ENCODE measurements around the gene SCNM1. TPM values are rescaled to one million over a fixed set of nuclear protein-coding genes. Genes with fewer than 3 reads are reported as not detected.

Gene SCNM1
- polyA plus RNA-seq, 1 donor from 2014 or later: 106 TPM

DNA sequence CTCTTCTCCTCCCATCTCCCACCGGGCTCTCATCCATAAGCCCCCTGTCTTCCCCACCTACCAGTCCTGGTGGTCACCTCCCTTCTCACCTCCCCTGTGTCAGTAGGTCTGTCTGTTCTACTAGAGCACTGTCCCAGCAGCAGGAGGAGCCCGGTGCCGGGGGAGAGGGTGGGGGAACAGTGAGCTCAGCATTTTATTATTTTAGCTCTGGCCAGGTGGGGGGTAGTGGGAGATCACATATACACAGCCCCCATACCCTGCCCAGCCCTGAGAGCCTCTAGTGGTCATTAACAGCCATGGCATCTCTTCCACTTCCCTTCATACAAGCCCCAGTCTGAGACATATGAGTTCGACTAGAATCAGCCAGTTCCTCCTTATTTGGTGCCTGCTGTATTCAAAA is 9.9 kb downstream of the SCNM1 start, which contains the start of gene TMOD4:
TMOD4 (minus strand) TSS at position 119 of the 400 bp plus-strand sequence. CDS start 1,106 bp downstream, outside the sequence.
- H2AFZ ChIP-seq (ENCODE audit: low read depth, low read length): no peak within 1 kb of the TSS
- H3K9me2 ChIP-seq (ENCODE audit: insufficient read depth, low read length): no peaks in the 10 kb centered on the region
- no peaks in the 10 kb centered on the region for H3K36me3 ChIP-seq (ENCODE audit: insufficient read depth, low read length)
- no peaks in the 10 kb centered on the region for H3K9me3 ChIP-seq (ENCODE audit: low read length)
- no peaks in the 10 kb centered on the region for H3F3A ChIP-seq (ENCODE audit: insufficient read depth, low read length, poor library complexity, severe bottlenecking)
- H3K27me3 ChIP-seq (ENCODE audit: insufficient read depth, low read depth, low read length): no peaks in the 10 kb centered on the region
- H3K79me2 ChIP-seq (replicated peaks; ENCODE audit: insufficient read depth, low read length): no peaks in the 10 kb centered on the region
- H3K9ac ChIP-seq (ENCODE audit: low read length): no peak within 1 kb of the TSS
- H3K4me3 ChIP-seq (ENCODE audit: low read length): no peak within 1 kb of the TSS
- H3K4me2 ChIP-seq (ENCODE audit: low read length): no peak within 1 kb of the TSS
- no peaks in the 10 kb centered on the region for H4K20me1 ChIP-seq (ENCODE audit: insufficient read depth)
- no peak for TF ChIP-seq SMC3 (conservative IDR thresholded peaks at IDR 0.05; ENCODE audit: poor library complexity)
- TF ChIP-seq MXI1 (conservative IDR thresholded peaks at IDR 0.05; ENCODE audit: poor library complexity, severe bottlenecking): no peak
- TF ChIP-seq, protein P1, sequence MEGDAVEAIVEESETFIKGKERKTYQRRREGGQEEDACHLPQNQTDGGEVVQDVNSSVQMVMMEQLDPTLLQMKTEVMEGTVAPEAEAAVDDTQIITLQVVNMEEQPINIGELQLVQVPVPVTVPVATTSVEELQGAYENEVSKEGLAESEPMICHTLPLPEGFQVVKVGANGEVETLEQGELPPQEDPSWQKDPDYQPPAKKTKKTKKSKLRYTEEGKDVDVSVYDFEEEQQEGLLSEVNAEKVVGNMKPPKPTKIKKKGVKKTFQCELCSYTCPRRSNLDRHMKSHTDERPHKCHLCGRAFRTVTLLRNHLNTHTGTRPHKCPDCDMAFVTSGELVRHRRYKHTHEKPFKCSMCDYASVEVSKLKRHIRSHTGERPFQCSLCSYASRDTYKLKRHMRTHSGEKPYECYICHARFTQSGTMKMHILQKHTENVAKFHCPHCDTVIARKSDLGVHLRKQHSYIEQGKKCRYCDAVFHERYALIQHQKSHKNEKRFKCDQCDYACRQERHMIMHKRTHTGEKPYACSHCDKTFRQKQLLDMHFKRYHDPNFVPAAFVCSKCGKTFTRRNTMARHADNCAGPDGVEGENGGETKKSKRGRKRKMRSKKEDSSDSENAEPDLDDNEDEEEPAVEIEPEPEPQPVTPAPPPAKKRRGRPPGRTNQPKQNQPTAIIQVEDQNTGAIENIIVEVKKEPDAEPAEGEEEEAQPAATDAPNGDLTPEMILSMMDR (IDR thresholded peaks at IDR 0.05; ENCODE audit: poor library complexity, severe bottlenecking): peak; percentile 53
- no peak for TF ChIP-seq RAD21 (conservative IDR thresholded peaks at IDR 0.05)
- no peak for TF ChIP-seq TAF1 (IDR thresholded peaks at IDR 0.05; ENCODE audit: low read depth)
- H3K27ac ChIP-seq (ENCODE audit: low read length): no peak within 1 kb of the TSS

DNA sequence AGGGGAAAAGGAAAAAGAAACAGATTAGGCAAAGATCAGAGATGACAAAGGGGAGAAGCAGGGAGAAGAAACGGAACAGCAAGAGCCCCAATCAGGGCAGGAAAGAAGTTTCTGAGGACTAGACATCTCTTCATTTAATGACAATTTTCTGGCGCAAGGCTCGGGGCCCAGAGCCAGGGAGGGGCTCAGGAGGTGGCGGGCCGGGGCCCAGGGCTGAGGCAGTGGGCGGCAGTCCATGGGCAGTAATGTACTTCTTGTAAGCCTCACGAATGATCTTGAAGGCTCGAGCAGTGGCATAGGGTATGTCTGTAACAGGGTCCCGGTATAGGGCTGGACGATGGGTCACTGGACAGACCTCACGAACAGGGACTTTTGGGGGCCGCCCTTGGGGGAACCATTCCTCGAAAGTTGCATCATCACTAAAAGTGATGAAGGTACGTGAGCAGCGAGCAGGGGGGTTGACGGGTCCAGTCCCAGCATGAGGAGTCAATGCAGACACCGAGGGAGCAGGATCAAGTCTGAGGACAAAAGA is 10.6 kb downstream of the SCNM1 start:
- H3K9ac ChIP-seq (ENCODE audit: low read length): no peak overlapping the region
- no peaks in the 10 kb centered on the region for H3K36me3 ChIP-seq (ENCODE audit: insufficient read depth, low read length)
- H3K27ac ChIP-seq (ENCODE audit: low read length): no peak overlapping the region
- no peaks in the 10 kb centered on the region for H3K9me3 ChIP-seq (ENCODE audit: low read length)
- H3K4me3 ChIP-seq (ENCODE audit: low read length): no peak overlapping the region
- no peaks in the 10 kb centered on the region for H3F3A ChIP-seq (ENCODE audit: insufficient read depth, low read length, poor library complexity, severe bottlenecking)
- no peaks in the 10 kb centered on the region for H3K9me2 ChIP-seq (ENCODE audit: insufficient read depth, low read length)
- H4K20me1 ChIP-seq (ENCODE audit: insufficient read depth): no peaks in the 10 kb centered on the region
- H3K27me3 ChIP-seq (ENCODE audit: insufficient read depth, low read depth, low read length): no peaks in the 10 kb centered on the region
- H3K4me2 ChIP-seq (ENCODE audit: low read length): no peak overlapping the region
- no peak overlapping the region for H2AFZ ChIP-seq (ENCODE audit: low read depth, low read length)
- H3K79me2 ChIP-seq (replicated peaks; ENCODE audit: insufficient read depth, low read length): no peaks in the 10 kb centered on the region
- TF ChIP-seq EZH2 (IDR thresholded peaks at IDR 0.05; ENCODE audit: borderline replicate concordance, insufficient read depth, low read length, poor library complexity, severe bottlenecking): no peak
- TF ChIP-seq POLR2AphosphoS5 (IDR thresholded peaks at IDR 0.05): no peak
- TF ChIP-seq, protein P2, sequence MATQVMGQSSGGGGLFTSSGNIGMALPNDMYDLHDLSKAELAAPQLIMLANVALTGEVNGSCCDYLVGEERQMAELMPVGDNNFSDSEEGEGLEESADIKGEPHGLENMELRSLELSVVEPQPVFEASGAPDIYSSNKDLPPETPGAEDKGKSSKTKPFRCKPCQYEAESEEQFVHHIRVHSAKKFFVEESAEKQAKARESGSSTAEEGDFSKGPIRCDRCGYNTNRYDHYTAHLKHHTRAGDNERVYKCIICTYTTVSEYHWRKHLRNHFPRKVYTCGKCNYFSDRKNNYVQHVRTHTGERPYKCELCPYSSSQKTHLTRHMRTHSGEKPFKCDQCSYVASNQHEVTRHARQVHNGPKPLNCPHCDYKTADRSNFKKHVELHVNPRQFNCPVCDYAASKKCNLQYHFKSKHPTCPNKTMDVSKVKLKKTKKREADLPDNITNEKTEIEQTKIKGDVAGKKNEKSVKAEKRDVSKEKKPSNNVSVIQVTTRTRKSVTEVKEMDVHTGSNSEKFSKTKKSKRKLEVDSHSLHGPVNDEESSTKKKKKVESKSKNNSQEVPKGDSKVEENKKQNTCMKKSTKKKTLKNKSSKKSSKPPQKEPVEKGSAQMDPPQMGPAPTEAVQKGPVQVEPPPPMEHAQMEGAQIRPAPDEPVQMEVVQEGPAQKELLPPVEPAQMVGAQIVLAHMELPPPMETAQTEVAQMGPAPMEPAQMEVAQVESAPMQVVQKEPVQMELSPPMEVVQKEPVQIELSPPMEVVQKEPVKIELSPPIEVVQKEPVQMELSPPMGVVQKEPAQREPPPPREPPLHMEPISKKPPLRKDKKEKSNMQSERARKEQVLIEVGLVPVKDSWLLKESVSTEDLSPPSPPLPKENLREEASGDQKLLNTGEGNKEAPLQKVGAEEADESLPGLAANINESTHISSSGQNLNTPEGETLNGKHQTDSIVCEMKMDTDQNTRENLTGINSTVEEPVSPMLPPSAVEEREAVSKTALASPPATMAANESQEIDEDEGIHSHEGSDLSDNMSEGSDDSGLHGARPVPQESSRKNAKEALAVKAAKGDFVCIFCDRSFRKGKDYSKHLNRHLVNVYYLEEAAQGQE (IDR thresholded peaks at IDR 0.05; ENCODE audit: borderline replicate concordance): no peak
- no peak for TF ChIP-seq MXI1 (conservative IDR thresholded peaks at IDR 0.05; ENCODE audit: poor library complexity, severe bottlenecking)
- no peak for TF ChIP-seq SMC3 (conservative IDR thresholded peaks at IDR 0.05; ENCODE audit: poor library complexity)
- no peak for TF ChIP-seq TAF1 (IDR thresholded peaks at IDR 0.05; ENCODE audit: low read depth)
- TF ChIP-seq EP300 (conservative IDR thresholded peaks at IDR 0.05; ENCODE audit: poor library complexity, severe bottlenecking): no peak
- TF ChIP-seq, protein P1 (IDR thresholded peaks at IDR 0.05; ENCODE audit: poor library complexity, severe bottlenecking): no peak
- no peak for TF ChIP-seq RAD21 (conservative IDR thresholded peaks at IDR 0.05)

Data from neural cell (in vitro differentiated cells).